ENCODE measurements around the gene HOXD3. TPM values are rescaled to one million over a fixed set of nuclear protein-coding genes. Genes with fewer than 3 reads are reported as not detected.

Gene HOXD3
- total RNA-seq, 1 donor from 2014 or later, result not detected

- Histone ChIP-seq H3K4me3 (no peak overlapping the region), H3K4me1 (peaks cover 10% of the 10 kb centered on the region), H3K9me3 (replicated peaks) (no peaks in the 10 kb centered on the region), H3K27ac (replicated peaks) (no peak overlapping the region), H3K27me3 (ENCODE audit: low read depth) (peaks cover 100% of the 10 kb centered on the region), H3K36me3 (no peaks in the 10 kb centered on the region)
- TF ChIP-seq CTCF (IDR thresholded peaks at IDR 0.05; ENCODE audit: borderline replicate concordance), result no peak
- intact Hi-C loops (cut with micrococcal nuclease), result no loop called here
- DNase-seq, result no peak
Observed at GRCh38 chr2:176148751-176149421, 8.2 kb upstream of the HOXD3 start.

GRCh38 chr2:176149481-176149938 lies 7.6 kb upstream of the HOXD3 start:
- Histone ChIP-seq H3K4me3 (no peak overlapping the region), H3K27me3 (ENCODE audit: low read depth) (peaks cover 100% of the 10 kb centered on the region), H3K4me1 (peaks cover 10% of the 10 kb centered on the region), H3K36me3 (no peaks in the 10 kb centered on the region), H3K9me3 (replicated peaks) (no peaks in the 10 kb centered on the region), H3K27ac (replicated peaks) (no peak overlapping the region)
- no peak for DNase-seq
- TF ChIP-seq CTCF (IDR thresholded peaks at IDR 0.05; ENCODE audit: borderline replicate concordance), result no peak
- intact Hi-C loops (cut with micrococcal nuclease), result no loop called here

GRCh38 chr2:176149939-176150583 lies 7.0 kb upstream of the HOXD3 start:
- Histone ChIP-seq H3K36me3 (no peaks in the 10 kb centered on the region), H3K4me3 (no peak overlapping the region), H3K9me3 (replicated peaks) (no peaks in the 10 kb centered on the region), H3K27ac (replicated peaks) (no peak overlapping the region), H3K4me1 (peaks cover 10% of the 10 kb centered on the region), H3K27me3 (ENCODE audit: low read depth) (peaks cover 100% of the 10 kb centered on the region)
- TF ChIP-seq CTCF (IDR thresholded peaks at IDR 0.05; ENCODE audit: borderline replicate concordance), result no peak
- intact Hi-C loops (cut with micrococcal nuclease), result no loop called here
- DNase-seq, result no peak

GRCh38 chr2:176150584-176151441 lies 6.3 kb upstream of the HOXD3 start:
- Histone ChIP-seq H3K9me3 (replicated peaks) (no peaks in the 10 kb centered on the region), H3K4me1 (peaks cover 10% of the 10 kb centered on the region), H3K27ac (replicated peaks) (no peak overlapping the region), H3K4me3 (no peak overlapping the region), H3K36me3 (no peaks in the 10 kb centered on the region), H3K27me3 (ENCODE audit: low read depth) (peaks cover 100% of the 10 kb centered on the region)
- TF ChIP-seq CTCF (IDR thresholded peaks at IDR 0.05; ENCODE audit: borderline replicate concordance), result no peak
- DNase-seq, result no peak
- intact Hi-C loops (cut with micrococcal nuclease), result no loop called here

- H3K27ac ChIP-seq (replicated peaks), result no peak within 1 kb of the TSS
- DNase-seq, result no peak
- no peaks in the 10 kb centered on the region for H3K36me3 ChIP-seq
- intact Hi-C loops (cut with micrococcal nuclease), result no loop called here
- no peaks in the 10 kb centered on the region for H3K9me3 ChIP-seq (replicated peaks)
- no peak for TF ChIP-seq CTCF (IDR thresholded peaks at IDR 0.05; ENCODE audit: borderline replicate concordance)
- H3K4me3 ChIP-seq, result peak within 1 kb of the TSS; percentile 38
- peaks cover 12% of the 10 kb centered on the region for H3K4me1 ChIP-seq
- peaks cover 100% of the 10 kb centered on the region for H3K27me3 ChIP-seq (ENCODE audit: low read depth)
Observed at GRCh38 chr2:176151442-176152287, 5.4 kb upstream of the HOXD3 start, which contains the start of gene HOXD4. TSS of gene HOXD4 (plus strand) at chr2:176151550. CDS start at chr2:176151634, 84 bp downstream.

Measured in left ventricle myocardium inferior (tissue), 1 donor.